Dedifferentiated amniotic fluid mesenchymal stem cell (primary cell): ENCODE results near the gene STYXL2.

Source experiments
- DNase-seq: peaks from one replicate; pipeline ENCODE4 v3.0.0-alpha.2; 2016; ENCODE audit errors: extremely low spot score

STYXL2 gene

GRCh38 chr1:167135281-167135840 is 41.5 kb downstream of the STYXL2 start:
- no peak for DNase-seq

GRCh38 chr1:167136191-167136614 is 42.3 kb downstream of the STYXL2 start:
- DNase-seq = no peak

DNA sequence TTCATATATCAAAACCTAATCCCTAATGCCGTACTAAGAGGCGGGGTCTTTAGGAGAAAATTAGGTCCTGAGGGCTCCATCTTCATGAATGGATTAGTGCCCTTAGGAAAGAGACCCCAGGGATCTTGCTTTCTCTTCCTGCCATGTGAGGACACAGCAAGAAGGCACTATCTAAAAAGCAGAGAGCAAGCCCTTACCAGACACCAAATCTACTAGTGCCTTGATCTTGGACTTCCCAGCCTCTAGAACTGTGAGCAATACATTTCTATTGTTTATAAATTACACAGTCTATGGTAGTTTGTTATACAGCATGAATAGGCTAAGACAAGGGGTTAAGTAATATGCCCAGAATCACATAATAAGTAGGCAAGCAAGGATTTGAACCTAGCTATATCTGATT is 42.9 kb downstream of the STYXL2 start:
- no peak for DNase-seq

DNA sequence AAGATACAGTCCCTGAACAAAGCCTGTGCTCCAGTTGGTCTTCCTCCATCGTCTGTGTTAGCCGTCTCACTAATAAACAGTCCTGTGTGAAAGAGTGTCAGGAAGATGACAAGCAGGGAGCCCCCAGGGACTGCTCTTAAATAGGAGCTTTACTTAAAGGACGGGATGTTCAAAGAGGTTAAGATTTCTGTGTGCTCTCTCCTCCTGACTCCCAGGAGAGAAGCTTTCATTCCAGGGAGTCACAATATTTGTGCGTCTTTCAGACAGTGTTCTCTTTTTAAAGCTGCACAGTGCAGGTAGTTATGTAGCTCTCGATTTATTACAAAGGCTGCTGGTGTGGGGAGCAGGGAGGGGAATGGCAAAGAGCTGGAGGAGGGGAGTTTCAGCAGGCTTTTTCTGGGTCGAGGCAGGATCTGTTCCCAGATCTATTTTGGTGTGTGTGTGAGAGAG is 43.5 kb downstream of the STYXL2 start:
- DNase-seq = no peak

DNA sequence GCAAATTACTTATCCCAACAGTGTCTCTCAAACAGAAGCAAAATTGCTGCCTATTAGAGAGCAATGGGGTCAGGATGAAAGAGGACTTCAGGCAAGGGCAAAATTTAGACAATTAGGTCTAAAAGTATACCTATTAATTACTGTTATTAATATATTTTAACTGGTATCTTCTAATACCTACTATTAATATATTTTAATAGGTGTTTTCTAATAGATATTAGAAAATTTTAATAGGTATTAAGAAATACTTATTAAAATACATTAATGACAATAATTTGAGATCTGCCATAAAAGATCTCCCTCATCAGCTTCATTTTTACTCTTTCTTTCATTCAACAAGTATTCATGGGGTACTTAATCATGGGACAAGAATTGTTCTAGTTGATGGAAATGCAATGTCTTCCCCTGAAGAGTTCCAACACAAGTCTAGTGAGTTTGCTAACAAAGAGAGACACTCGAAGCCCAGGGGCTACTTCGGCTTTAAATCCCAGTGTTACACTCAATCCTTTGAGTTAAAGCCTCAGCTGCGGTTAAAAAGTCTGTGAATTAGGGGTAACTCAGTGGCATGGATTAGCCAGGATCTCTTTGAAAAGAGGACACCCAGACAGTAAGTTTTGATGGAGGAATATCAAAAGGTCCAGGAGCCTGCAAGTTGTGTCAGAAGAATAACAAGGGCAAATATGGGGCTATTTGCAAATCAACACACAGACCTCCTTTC is 44.1 kb downstream of the STYXL2 start:
- no peak for DNase-seq

DNA sequence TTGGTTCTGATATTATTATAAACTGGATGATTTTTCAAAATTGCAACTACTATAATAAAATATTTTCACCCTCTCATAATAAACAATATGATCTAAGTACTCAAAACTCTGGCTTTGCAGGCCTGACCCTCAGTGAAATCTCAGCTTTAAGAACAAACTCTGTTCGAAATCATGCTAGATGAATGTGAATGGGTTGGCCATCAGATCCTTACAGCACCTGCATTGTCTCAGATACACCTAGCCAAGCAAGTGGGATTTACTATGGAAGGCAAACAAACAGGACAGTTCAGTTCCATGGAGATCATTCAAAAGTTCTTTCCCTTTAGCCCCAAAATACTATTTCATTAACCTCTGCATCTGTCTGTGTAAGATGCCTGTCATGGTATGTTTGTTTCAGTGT is 44.8 kb downstream of the STYXL2 start:
- DNase-seq = no peak

GRCh38 chr1:167141963-167142362 is 48.1 kb downstream of the STYXL2 start:
- DNase-seq = no peak
